Measurements from ENCODE around the gene MED16.

DNA sequence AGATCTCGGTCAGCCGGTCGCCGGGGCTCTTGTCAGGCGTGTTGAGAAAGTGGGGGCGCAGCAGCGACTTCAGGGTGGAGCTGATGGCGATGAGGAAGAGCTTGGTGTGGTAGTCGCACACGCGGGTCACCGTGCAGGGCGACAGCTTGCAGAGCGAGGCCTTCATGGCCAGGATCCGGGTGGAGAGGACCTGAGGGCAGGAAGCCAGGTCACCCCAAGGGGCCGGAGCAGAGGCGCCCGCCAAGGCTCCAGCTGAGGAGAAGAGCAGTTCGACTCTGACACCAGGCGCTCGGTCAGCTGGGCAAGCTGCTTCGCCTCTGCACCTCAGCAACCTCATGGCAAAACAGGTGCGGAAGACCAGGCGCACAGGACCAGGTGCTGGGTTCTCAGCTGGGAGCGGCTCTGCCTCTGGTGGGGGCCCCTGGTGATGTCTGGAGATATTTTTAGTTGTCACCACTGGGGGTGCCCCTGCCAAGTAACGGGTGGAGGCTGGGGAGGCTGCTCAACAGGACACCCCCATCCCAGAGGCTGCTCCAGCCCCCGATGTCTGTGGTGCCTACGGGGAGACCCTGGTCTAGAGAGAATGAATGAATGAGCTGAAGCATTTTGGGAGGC, 17.6 kb downstream of the MED16 start:
- TF ChIP-seq POLR2A (IDR thresholded peaks at IDR 0.05): no peak
- TF ChIP-seq, protein P1, sequence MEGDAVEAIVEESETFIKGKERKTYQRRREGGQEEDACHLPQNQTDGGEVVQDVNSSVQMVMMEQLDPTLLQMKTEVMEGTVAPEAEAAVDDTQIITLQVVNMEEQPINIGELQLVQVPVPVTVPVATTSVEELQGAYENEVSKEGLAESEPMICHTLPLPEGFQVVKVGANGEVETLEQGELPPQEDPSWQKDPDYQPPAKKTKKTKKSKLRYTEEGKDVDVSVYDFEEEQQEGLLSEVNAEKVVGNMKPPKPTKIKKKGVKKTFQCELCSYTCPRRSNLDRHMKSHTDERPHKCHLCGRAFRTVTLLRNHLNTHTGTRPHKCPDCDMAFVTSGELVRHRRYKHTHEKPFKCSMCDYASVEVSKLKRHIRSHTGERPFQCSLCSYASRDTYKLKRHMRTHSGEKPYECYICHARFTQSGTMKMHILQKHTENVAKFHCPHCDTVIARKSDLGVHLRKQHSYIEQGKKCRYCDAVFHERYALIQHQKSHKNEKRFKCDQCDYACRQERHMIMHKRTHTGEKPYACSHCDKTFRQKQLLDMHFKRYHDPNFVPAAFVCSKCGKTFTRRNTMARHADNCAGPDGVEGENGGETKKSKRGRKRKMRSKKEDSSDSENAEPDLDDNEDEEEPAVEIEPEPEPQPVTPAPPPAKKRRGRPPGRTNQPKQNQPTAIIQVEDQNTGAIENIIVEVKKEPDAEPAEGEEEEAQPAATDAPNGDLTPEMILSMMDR (IDR thresholded peaks at IDR 0.05): no peak

All from lower leg skin (tissue), 3 donors.